ENCODE measurements around the gene NACA2.
"Not testable (repeated sequence)": the region's sequence is repeated elsewhere in the genome, so short reads cannot be mapped to it uniquely, and the experiment has no call there.

NACA2 gene

GRCh38 chr17:61555127-61555566 is 35.9 kb downstream of the NACA2 start:
- Histone ChIP-seq H3K4me1 (ENCODE audit: control insufficient read depth in 1 of 2, insufficient read depth in 1 of 2, low read depth in 1 of 2, low read length in 1 of 2) (no peaks in the 10 kb centered on the region), H3K4me3 (ENCODE audit: low read depth in 1 of 2, low read length in 1 of 2) (no peak overlapping the region), H3K27me3 (peaks cover 59% of the 10 kb centered on the region), H3K9me3 (no peaks in the 10 kb centered on the region), H3K36me3 (no peaks in the 10 kb centered on the region), H3K27ac (no peak overlapping the region)
- TF ChIP-seq, protein P1, sequence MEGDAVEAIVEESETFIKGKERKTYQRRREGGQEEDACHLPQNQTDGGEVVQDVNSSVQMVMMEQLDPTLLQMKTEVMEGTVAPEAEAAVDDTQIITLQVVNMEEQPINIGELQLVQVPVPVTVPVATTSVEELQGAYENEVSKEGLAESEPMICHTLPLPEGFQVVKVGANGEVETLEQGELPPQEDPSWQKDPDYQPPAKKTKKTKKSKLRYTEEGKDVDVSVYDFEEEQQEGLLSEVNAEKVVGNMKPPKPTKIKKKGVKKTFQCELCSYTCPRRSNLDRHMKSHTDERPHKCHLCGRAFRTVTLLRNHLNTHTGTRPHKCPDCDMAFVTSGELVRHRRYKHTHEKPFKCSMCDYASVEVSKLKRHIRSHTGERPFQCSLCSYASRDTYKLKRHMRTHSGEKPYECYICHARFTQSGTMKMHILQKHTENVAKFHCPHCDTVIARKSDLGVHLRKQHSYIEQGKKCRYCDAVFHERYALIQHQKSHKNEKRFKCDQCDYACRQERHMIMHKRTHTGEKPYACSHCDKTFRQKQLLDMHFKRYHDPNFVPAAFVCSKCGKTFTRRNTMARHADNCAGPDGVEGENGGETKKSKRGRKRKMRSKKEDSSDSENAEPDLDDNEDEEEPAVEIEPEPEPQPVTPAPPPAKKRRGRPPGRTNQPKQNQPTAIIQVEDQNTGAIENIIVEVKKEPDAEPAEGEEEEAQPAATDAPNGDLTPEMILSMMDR (IDR thresholded peaks at IDR 0.05): no peak

DNA sequence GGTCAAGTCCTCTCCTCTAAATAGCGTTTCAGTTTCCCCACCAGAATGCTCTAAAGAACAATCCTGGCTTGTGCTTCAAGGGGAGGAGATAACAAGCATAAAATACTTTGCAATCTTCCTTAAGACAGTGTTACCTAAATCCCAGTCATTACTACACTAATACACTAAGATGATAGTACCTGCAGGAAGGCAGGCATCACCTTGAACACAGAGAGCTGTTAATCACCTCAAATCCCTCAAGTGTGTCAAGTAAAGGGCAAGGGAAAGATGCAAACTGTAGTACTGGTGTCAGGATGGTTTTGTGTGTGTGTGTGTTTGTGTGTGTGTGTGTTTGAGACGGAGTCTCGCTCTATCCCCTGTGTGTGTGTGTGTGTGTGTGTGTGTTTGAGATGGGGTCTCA is 36.8 kb downstream of the NACA2 start:
- Histone ChIP-seq H3K4me3 (ENCODE audit: low read depth in 1 of 2, low read length in 1 of 2) (no peak overlapping the region), H3K27ac (no peak overlapping the region), H3K27me3 (peaks cover 65% of the 10 kb centered on the region), H3K36me3 (no peaks in the 10 kb centered on the region), H3K9me3 (no peaks in the 10 kb centered on the region), H3K4me1 (ENCODE audit: control insufficient read depth in 1 of 2, insufficient read depth in 1 of 2, low read depth in 1 of 2, low read length in 1 of 2) (no peaks in the 10 kb centered on the region)
- TF ChIP-seq, protein P1 (IDR thresholded peaks at IDR 0.05): no peak

GRCh38 chr17:61552560-61552959 is 38.5 kb downstream of the NACA2 start:
- not testable (repeated sequence) for H3K36me3 ChIP-seq; H3K4me1 ChIP-seq (ENCODE audit: control insufficient read depth in 1 of 2, insufficient read depth in 1 of 2, low read depth in 1 of 2, low read length in 1 of 2); H3K4me3 ChIP-seq (ENCODE audit: low read depth in 1 of 2, low read length in 1 of 2); H3K27ac ChIP-seq; H3K9me3 ChIP-seq
- H3K27me3 ChIP-seq: peaks cover 74% of the 10 kb centered on the region

GRCh38 chr17:61551255-61551742 is 39.7 kb downstream of the NACA2 start:
- H3K9me3 ChIP-seq: no peaks in the 10 kb centered on the region
- H3K27me3 ChIP-seq: peaks cover 74% of the 10 kb centered on the region
- H3K4me1 ChIP-seq (ENCODE audit: control insufficient read depth in 1 of 2, insufficient read depth in 1 of 2, low read depth in 1 of 2, low read length in 1 of 2): no peaks in the 10 kb centered on the region
- no peak overlapping the region for H3K27ac ChIP-seq
- no peak overlapping the region for H3K4me3 ChIP-seq (ENCODE audit: low read depth in 1 of 2, low read length in 1 of 2)
- TF ChIP-seq, protein P1 (IDR thresholded peaks at IDR 0.05): no peak
- H3K36me3 ChIP-seq: no peaks in the 10 kb centered on the region

DNA sequence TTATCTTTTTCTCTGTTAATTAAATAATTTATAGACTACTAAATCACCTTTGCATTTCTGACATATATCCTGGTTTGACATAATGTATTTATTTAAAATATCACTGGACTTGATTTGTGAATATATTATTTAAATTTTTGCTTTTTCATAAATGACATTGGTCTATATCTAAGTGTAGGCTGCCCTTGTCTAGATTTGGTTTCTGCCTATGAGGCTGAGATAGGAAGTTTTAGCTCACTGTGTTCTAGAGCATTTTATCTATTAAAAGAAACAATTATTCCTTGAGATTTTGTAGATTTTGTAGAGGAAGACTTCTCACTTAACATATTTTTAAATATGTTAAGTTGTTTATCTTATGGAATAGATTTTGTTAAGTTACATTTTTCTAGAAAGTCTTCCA is 43.9 kb downstream of the NACA2 start:
- Histone ChIP-seq H3K27ac (no peak overlapping the region), H3K27me3 (peaks cover 69% of the 10 kb centered on the region), H3K4me1 (ENCODE audit: control insufficient read depth in 1 of 2, insufficient read depth in 1 of 2, low read depth in 1 of 2, low read length in 1 of 2) (no peaks in the 10 kb centered on the region), H3K4me3 (ENCODE audit: low read depth in 1 of 2, low read length in 1 of 2) (no peak overlapping the region), H3K36me3 (no peaks in the 10 kb centered on the region), H3K9me3 (no peaks in the 10 kb centered on the region)
- TF ChIP-seq, protein P1 (IDR thresholded peaks at IDR 0.05): no peak

- Histone ChIP-seq H3K36me3 (no peaks in the 10 kb centered on the region), H3K27me3 (peaks cover 59% of the 10 kb centered on the region), H3K27ac (no peak overlapping the region), H3K4me1 (ENCODE audit: control insufficient read depth in 1 of 2, insufficient read depth in 1 of 2, low read depth in 1 of 2, low read length in 1 of 2) (no peaks in the 10 kb centered on the region), H3K4me3 (ENCODE audit: low read depth in 1 of 2, low read length in 1 of 2) (no peak overlapping the region), H3K9me3 (no peaks in the 10 kb centered on the region)
- TF ChIP-seq, protein P1 (IDR thresholded peaks at IDR 0.05): no peak
These were observed 45.6 kb downstream of the NACA2 start for GRCh38 chr17:61545335-61545938.

Measured in neutrophil (primary cell).